A549 (cell line): ENCODE results near the gene LTBP4.

Experiments used
- CBX2 ChIP-seq: fragments of 200-600 bp; sonication (generic); IDR thresholded peaks from 2 replicates; pipeline ENCODE4 v1.6.1; 2016; ENCODE audit warnings: low read depth, mild to moderate bottlenecking, borderline replicate concordance
- CTCF ChIP-seq: fragments of >200 bp; sonication (Bioruptor Twin); formaldehyde crosslinking; IDR thresholded peaks from 3 replicates; pipeline ENCODE4 v1.5.1; 2016
- JUN ChIP-seq, 2 experiments: fragments of >200 bp; sonication (Bioruptor Twin); formaldehyde crosslinking; IDR thresholded peaks; 2 replicates in 1 of 2; 3 replicates in 1 of 2; pipeline ENCODE4 v1.6.1; 2016 to 2017
- KDM1A ChIP-seq: fragments of 200-600 bp; sonication (generic); IDR thresholded peaks from 2 replicates; pipeline ENCODE4 v1.6.1; 2016; ENCODE audit warnings: low read depth, mild to moderate bottlenecking
- PHF8 ChIP-seq: fragments of 200-600 bp; sonication (generic); IDR thresholded peaks from 2 replicates; pipeline ENCODE4 v1.6.1; 2016; ENCODE audit warnings: low read depth, mild to moderate bottlenecking, antibody characterized with exemption, moderate library complexity, borderline replicate concordance

- TF ChIP-seq KDM1A (no peak), CBX2 (no peak), JUN (IDR thresholded peaks at IDR 0.05) (no peak), CTCF (peak; percentile 27), PHF8 (no peak)
These were observed 6.5 kb upstream of the LTBP4 start for GRCh38 chr19:40594657-40595091.
